HG02970 (cell line): Measurements from ENCODE around the gene NSMCE4A.
"Not testable (repeated sequence)": the region's sequence is repeated elsewhere in the genome, so short reads cannot be mapped to it uniquely, and the experiment has no call there.

Source experiments
- ATAC-seq: cut with Tn5 transposase; IDR thresholded peaks from one replicate; pipeline ENCODE4 v1.9.1; 2021; ENCODE audit warnings: mild to moderate bottlenecking, moderate library complexity, moderate number of reproducible peaks; ENCODE audit not compliant: unreplicated experiment, low FRiP score

The NSMCE4A gene

DNA sequence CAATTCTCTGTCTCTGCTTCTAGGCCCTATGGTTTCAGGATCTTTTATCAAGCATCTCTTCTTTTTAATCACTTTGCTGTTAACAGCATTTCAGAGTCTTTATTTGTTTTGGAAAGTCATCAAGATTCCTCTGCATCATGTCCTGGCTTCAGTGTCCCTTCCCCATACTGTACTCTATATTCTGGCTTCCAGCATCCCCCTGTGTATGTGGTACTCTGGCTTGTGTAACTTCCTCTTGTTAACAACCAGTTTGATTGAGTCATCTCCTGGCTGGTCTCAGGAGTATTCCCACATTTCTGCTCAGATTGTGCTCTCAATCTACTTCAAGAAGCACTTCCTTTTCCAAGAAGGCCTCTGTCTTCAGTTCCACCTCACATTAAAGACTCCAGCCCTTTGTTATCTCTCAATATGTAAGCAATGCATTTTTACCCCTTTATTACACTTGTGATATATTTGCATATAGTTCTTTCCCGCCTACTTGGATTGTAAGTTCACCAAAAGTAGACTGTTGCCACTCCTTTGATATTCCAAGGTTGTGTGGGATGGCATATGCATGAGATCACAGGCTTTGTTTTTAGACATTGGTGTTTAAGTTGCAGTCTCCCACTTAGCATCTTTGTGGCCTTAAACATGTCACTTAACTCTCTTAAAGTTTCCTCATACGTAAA, 32.1 kb downstream of the NSMCE4A start:
- no peak for ATAC-seq

DNA sequence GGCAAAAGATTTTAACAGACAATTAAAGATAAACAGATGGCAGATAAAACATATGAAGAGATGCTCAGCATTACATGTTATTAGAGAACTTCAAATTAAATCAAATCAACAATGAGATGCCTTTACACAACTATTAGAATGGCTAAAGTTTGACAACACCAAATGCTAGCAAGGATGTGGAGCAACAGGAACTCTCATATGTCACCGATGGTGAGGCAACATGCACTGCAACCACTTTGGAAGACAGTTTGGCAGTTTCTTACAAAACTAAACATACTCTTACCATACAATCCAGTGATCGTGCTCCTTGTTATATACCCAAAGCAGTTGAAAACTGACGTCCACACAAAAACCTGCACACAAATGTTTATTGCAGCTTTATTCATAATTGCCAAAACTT, 33.5 kb downstream of the NSMCE4A start:
- ATAC-seq, result no peak

GRCh38 chr10:121936295-121936694, 38.7 kb downstream of the NSMCE4A start:
- ATAC-seq, result no peak

DNA sequence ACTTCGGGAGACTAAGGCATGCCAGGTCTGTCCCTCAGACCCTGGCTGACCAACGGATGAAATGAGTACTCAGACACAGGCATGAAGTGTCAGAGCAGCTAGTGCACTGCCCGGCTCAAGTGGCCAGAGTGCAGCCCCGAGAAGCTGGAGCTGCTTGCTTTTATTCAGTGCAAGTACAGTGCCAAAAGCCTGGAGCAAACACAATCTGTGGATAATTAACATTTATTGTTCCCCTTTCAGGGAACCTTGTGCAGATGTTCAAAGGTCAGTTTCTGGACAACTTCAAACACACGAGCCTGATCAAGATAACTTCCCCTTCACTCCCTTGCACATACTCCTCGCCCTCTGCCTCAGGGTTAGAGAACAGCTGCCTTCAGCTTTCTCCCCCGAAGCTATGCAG, 39.3 kb downstream of the NSMCE4A start:
- no peak for ATAC-seq

DNA sequence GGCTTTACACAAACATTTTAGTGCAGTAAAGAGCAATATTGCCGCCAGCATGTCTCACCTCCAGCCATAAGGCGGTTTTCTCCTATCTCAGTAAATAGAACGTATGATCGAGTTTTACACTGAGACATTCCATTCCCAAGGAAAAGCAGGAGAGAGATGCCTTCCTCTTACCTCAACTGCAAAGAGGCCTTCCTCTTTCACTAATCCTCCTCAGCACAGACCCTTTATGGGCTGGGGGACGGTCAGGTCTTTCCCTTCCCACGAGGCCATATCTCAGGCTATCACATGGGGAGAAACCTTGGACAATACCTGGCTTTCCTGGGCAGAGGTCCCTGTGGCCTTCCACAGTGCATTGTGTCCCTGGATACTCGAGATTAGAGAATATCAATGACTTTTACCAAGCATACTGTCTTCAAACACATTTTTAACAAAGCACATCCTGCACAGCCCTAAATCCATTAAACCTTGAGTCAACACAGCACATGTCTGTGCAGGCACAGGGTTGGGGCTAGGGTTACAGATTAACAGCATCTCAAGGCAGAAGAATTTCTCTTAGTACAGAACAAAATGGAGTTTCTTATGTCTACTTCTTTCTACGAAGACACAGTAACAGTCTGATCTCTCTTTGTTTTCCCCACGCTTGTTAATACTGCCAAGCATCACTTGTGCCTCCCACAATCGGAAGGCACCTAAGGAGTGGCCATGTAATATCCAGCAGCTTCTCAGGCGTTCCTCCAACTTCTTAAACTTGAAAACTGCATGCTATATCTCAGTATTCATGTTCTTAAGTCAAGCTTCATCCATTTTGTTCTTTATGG, 44.5 kb downstream of the NSMCE4A start:
- not testable (repeated sequence) for ATAC-seq

- not testable (repeated sequence) for ATAC-seq
Measured at GRCh38 chr10:121929585-121930267, 45.3 kb downstream of the NSMCE4A start.

- no peak for ATAC-seq
Measured at GRCh38 chr10:121928528-121928884, 46.5 kb downstream of the NSMCE4A start.

GRCh38 chr10:121927841-121928527, 47.0 kb downstream of the NSMCE4A start, which contains the start of gene ATE1:
TSS of gene ATE1 (minus strand) at chr10:121928031. CDS start at chr10:121927949, 82 bp downstream.
- peak; percentile 76 for ATAC-seq

DNA sequence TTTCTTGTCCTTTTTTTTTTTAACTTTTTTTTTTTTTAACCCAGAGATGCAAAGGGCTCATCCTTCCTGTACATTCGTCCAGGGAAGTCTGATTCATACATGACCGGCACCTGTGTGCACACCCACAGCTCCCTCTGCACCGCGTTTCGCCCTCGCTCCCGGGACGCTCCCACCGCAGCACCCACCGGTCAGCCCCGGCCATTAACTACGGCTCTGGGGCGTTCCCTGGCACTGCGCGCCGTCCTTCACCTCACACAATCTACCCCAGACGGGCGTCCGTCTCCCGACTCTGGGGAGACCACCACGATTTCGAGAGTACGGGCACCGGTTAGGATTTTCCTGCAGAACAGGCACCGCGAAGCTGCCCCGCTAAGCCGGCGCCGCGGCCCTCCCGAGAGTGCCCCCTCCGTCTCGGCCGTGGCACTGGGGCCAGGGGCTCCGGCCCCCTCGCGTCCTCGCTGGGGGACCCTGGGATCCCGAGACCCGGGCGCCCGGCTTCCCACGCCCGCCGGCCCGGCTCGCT, 47.6 kb downstream of the NSMCE4A start:
- peak; percentile 60 for ATAC-seq

- peak; percentile 4 for ATAC-seq
Measured at GRCh38 chr10:121926671-121927317, 48.2 kb downstream of the NSMCE4A start.

DNA sequence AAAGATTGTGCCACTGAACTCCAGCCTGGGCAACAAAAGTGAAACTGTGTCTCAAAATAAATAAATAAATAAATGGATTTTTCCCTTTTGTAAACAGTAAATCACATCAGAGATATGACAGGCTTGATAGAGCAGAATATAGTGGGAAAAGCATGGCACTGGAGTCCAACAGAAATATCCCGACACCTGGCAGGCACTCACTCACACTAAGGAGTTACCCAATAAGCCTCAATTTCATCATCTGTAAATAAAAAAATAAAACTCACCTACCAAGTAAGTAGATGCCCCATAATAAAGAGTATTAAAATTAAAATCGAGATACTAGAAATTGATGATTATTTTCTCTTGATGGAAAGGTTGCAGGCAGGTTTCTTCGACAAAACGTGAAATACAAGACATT, 48.9 kb downstream of the NSMCE4A start:
- ATAC-seq, result no peak

- ATAC-seq, result no peak
Measured at GRCh38 chr10:121921238-121921931, 53.6 kb downstream of the NSMCE4A start.

DNA sequence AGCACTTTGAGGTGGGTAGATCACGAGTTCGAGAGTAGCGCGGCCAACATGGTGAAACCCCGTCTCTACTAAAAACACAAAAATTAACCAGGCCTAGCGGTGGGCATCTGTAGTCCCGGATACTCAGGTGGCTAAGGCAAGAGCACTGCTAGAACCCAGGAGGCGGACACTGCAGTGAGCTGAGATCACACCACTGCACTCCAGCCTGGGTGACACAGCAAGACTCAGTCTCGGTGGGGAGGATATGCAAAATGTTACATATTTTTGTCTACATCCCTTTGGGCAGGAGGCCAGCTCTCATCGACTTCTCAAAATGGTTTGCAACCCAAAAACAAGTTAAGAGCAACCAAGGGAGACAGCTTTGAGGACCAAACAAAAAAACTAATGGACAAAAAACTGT, 55.4 kb downstream of the NSMCE4A start:
- ATAC-seq, result no peak

- not testable (repeated sequence) for ATAC-seq
Measured at GRCh38 chr10:121918800-121919199, 56.2 kb downstream of the NSMCE4A start.

DNA sequence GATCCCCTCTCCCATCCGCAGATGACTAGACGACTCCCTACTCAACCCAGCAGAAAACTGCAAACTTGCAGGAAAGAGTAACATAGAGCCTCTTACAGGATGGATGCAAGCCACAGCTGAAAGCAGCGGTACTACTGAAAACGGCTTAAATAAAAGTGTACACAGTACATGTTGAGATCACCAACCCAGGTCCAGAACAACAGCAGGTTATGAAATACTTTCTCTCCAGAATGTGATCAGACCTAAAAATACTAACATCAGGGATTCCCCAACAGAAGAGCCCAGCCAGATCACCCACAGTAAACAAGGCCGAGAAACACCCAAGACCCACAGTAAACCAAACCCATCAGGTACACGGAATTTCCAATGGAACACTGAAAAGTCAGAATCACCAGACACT, 60.4 kb downstream of the NSMCE4A start:
- no peak for ATAC-seq

DNA sequence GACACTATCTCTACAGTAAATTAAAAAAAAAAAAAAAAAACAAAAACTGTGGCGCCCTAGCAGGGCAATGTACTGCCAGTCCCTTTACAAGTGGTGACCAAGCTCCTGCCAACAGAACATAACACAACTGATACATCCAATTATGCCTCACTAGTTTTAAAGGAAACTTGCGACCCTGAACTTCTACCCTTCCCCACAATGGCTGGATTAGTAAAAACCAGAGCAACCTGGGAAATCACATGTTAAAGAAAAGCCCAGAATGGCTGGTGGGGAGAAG, 63.7 kb downstream of the NSMCE4A start:
- ATAC-seq, result no peak

DNA sequence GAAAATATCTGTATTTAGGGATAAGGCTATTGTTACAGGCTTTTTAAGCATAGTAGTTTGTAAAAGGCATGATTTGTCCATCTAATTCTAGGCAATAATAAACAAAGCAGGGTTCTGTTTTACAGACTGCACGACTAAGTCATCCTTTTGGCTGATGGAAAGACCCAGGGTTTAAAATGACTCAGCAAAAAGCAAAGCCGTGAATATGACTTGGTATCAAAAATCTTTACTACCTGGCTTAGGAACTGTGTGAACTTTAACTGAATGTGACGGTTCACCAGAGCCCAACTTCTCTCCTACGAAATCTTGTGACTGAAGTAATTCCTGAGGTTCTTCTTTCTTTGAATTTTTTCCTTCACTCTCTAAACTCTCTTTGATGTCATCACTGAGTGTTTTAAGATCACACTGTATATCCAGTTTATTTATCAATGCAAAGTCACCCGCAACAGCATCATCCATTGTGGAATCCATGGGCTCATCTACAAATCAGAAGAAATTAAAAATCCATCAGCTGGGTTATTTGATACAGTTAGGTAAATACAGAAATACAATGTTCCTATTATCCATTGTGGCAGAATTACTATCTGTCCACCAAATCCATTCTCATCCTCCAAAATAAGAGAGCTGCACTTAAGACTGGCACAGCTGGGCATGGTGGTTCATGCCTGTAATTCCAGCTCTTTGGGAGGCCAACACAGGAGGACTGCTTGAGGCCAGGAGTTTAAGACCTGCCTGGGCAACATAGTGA, 64.2 kb downstream of the NSMCE4A start:
- ATAC-seq, result no peak
